Measurements from ENCODE around the gene TJAP1.
A peak's percentile ranks its signal among the peaks of the same experiment; 100 is the strongest.
"Not testable (repeated sequence)": the region's sequence is repeated elsewhere in the genome, so short reads cannot be mapped to it uniquely, and the experiment has no call there.

Gene TJAP1

DNA sequence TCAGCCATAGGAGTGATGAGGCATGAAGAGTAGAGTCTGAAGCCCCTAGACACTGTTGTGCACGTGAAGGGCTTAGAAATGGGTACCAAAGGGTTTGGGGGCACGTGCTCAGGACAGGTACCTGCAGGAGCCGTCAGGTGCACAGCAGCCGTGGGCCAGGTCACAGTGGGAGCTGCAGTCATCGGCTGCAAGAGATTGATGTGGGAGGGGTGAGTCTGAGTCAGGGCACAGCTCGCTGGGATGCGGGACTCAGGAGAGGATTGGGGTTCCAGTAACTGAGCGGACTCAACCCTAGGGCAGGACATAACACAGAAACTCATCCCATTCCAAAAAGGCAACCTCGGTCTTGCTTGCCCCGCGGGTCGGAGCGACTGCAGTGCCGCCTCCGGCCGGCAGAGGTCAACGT, 23.1 kb upstream of the TJAP1 start:
- DNase-seq: peak; percentile 72

GRCh38 chr6:43454696-43455530, 22.5 kb upstream of the TJAP1 start:
- DNase-seq: peak; percentile 42

DNA sequence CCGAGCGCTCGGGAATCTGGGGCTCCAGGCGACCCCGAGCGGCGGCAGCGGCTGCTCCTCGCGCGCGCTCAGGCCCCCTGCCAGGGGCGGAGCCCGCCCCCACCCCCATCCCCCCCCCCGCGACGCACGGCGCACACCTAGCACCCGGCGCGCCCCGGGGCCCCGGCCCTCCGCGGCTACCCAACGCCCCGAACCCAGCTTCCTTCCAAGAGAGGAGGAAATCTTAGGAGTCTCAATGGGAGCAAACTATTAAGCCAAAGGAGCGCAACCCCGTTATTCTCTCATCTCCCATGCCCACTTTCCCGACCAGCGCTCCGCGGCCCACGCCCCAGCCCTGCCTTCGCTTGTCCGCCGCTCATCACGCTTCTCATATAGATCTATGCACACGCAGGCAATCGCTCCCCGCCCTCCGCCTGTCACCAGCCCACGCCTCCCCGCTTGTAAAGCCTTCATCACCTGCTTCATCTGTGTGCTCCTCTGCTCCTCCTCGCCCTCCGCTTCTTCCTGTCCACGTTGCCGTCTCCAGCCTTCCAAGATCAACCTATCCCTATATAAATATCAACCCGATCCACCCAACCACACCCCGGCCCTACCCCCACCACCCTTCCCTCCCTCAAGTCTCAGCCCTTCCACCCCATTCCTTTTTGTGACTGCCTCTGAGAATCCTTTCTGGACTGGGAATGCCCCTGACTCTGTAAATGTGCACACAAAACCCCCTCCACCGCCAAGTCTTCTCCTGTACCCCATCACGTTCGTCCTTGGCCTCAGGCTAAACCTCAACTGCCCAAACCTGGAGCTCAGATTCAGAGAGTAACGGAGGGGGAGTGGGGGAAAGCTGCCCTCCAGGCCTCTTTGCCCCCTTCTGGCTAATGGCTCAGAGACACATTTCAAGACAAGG, 21.6 kb upstream of the TJAP1 start, which contains the start of gene DLK2:
TSS of gene DLK2 (minus strand) at position 18 of the 898 bp plus-strand sequence. CDS start 723 bp downstream, outside the sequence.
- peak; percentile 72 for DNase-seq

GRCh38 chr6:43457643-43458042, 19.7 kb upstream of the TJAP1 start:
- DNase-seq: no peak

GRCh38 chr6:43458154-43458553, 19.2 kb upstream of the TJAP1 start:
- not testable (repeated sequence) for DNase-seq

DNA sequence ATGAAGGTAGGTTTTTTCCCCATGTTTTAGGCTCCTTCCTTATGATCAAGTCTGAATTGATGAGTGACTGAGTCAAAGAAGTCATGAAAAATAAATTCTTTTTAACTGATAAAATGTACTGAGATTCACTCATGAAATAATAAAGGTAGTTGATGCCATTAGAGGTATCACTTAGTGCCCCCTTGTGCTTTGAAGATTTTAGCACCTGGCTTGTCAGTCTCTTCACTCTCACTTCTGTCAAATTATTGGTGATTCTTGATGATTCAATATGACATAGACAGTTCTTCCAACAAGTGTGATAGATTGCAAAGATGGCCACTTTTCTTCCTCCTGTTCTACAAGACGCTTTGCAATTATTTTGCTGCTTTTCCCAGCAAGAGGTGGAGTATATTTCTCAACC, 17.8 kb upstream of the TJAP1 start:
- no peak for DNase-seq

GRCh38 chr6:43460032-43460431, 17.3 kb upstream of the TJAP1 start:
- no peak for DNase-seq

- DNase-seq: no peak
These were observed 15.4 kb upstream of the TJAP1 start for GRCh38 chr6:43461936-43462335.

- no peak for DNase-seq
These were observed 13.0 kb upstream of the TJAP1 start for GRCh38 chr6:43464337-43464736.

- DNase-seq: no peak
These were observed 11.4 kb upstream of the TJAP1 start for GRCh38 chr6:43465948-43466347.

DNA sequence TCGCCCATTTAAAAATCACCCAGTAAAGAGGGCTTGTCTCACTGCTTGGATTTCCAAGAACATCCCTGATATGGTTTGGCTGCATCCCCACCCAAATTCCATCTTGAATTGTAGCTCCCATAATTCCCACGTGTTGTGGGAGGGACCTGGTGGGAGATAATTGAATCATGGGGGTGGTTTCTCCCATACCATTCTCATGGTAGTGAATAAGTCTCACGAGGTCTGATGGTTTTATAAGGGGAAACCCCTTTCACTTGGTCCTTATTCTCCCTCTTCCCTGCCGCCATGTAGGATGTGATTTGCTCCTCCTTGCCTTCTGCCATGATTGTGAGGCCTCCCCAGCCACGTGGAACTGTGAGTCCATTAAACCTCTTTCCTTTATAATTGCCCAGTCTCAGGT, 10.1 kb upstream of the TJAP1 start:
- not testable (repeated sequence) for DNase-seq

DNA sequence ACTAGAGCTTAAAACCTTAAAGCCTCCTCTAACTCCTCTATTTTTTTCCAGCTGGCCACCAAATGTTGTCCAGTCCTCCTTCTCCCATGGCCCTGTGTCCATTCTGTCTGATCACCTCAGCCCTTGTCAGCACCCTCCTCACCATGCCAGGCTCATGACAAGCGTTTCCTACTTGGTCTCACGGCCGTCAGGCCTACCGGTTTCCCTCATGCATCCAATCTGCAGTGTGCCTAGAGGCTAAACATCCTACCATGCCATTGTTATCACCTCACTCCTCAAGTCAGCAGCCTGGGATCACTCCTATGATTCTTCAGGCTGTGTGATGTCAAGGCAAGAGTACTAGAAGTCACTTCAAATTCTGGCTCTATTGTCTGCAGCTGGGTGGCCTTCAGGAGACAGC, 9.6 kb upstream of the TJAP1 start:
- no peak for DNase-seq

DNA sequence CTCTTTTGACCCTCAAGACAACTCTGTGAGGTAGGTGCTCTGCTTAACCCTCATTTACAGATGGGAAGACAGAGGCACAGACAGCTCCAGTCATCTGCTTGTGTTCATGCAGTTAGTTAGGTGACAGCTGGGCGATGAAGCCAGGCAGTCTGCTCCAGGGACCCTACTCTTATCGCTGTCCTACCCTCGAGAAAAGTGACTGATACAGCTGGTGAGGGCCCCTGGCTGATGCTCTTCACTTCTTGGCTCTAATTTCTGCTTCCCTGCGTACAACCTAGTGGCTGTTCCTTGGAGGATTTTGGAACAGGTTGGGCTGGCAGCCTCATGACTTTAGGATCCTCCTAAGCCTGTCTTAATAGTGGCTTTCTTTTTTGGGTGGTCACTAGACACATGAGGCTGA, 9.1 kb upstream of the TJAP1 start:
- DNase-seq: no peak

DNA sequence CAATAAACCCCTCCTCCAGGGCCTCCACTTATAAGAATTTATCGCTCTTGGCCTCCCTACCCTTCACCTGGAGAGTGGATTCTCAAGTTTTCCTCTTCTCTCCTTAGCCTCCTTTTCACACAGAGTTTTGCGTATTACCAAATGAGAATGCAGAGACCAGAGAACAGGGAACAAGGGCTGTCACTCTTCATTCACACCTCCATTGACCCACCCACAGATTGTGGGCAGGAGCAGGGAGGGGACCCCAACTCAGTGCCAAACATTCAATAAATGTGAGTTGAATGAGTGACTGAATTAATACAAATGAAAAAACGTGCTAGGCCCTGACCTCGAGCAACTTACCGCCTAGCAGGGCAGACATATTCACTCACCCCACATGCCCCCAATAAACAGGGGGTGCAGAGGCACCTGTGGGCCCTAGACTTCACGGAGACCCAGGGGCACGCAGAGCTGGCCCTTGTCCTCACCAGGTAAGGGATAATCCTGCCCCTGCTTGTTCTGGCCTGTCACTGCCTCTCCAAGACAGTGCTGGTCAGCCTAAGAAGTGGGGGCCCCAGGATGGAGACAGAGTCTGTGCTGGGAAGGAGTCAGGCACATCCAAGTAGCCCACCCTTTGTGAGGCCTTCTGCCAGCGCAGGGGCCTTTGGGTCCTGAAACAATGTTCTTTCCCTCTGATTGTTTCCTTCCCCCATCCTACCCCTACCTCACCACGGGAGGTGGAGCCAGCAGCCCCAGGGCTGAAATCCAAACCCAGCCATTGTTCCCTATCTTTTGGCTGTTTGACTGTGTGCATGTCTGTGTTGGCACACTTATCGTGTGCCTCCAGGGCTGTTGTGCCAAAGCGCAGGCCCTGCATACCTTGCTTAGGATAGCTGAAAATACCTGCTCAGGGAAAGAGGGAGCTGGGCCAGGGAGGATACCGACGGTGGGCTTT, 8.4 kb upstream of the TJAP1 start:
- no peak for DNase-seq

GRCh38 chr6:43469947-43470346, 7.4 kb upstream of the TJAP1 start:
- no peak for DNase-seq

- no peak for DNase-seq
These were observed 6.0 kb upstream of the TJAP1 start for GRCh38 chr6:43471399-43471798.

GRCh38 chr6:43472515-43472914, 4.9 kb upstream of the TJAP1 start:
- DNase-seq: no peak

GRCh38 chr6:43475516-43475915, 1.9 kb upstream of the TJAP1 start:
- no peak for DNase-seq

DNA sequence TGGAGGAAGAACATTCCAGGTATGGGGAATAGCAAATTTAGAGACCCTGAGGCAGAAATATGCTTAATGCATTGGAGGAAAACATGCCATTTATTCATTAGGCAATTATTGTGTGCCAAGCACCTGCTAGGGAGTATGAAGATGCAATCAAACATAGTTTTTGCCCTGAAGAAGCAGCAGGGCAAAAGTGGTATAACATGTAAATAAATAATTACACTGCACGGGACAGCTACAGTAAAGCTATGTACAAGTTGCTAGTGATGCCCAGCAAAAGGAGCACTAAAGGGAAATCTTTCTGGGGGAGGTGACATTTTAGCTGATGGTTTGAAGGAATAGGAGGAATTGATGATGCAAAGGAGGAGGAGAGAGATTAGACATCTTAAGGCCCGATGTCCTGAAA, 624 bp upstream of the TJAP1 start:
- DNase-seq: no peak

DNA sequence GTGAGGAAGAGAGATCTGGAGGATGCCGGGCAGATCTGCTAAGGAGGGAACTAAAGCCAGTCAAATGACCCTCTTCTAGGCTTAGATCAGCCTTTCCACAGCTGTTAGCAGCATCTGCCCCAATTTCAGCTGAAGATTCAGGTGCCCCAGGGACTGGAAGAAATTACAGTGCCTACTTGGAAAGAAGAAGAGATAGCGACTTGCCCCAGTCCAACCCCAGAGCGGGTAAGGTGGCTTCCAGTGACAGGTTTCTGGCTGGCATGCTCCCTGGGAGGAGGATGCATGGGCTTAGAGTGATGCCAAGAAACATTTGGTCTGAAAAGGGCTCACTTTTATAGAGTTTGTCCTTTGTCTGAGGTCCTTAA, 620 bp downstream of the TJAP1 start:
- no peak for DNase-seq

DNA sequence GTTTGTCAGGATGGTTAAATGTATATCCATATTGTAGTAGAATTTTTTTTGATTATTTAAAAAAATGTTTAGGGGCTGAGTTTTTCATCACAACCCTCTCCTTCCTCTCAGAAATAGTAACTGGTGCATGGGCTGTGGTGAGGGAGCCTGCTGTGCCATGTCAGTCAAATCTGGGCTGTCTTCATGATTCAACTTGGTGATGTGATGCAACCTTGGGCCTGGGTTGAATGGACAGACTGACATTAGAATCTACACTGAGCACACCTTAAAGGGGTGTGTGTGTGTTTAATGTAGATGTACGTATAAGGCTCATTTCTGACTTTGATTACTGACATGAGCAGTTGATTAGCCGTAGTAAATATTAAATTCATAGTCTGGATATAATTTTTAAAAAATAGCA, 3.7 kb downstream of the TJAP1 start:
- no peak for DNase-seq

DNA sequence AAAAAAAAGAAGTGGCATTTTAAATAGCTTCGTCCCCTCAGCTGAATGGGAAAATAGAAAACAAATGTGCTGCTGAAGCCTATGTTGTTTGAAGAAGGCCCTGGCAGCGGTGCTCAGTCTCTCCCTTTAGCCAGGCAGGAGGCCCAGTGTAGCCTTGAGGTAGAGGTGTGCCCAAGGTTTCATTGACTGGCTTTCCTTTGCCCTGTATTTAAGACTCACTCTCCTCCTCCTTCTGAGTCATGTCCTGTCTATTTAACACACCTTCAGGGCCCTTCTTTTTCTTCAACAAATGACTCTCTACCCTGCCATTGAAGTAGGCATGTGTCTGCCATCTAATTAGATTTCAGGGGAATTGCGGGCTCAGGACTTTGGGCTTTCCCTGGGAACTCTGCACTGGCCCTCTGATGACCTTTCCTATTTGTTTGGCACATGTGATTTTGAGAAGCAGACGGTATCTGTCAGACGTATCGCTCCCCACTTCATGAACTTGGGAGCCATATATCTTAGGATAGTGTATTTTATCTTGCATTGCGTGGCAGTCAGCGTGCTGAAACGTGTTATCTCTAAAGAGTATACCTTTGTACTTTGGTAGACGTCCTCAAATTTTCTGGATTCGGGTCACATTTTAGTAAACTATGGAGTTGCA, 4.3 kb downstream of the TJAP1 start:
- no peak for DNase-seq
